ENCODE measurements around the gene TMOD3.

DNA sequence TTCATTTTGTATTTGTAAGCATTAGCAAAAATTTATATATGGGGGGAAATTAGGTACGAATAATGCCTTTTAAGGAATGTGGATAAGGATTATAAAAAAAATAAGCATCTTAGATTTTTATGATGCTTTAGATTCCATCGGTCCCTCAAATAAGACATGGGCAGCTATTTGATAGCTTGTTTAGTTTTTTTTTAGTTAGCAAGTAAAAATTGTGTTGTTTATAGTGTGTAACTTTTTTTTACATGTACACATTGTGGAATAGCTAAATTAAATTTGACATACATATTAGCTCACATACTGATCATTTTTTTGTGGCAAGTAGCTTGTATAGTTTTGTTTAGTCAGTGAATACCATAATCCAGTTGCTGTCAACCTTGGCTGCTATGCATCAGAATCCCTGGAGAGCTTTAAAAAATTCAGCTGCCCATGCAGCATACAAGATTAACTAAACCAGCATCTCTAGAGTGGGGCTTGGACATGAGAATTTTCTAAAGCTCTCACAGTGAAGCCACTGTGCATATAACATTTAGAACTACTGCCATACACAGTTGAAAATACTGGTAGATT is 53.9 kb downstream of the TMOD3 start:
- TF ChIP-seq, protein P1, sequence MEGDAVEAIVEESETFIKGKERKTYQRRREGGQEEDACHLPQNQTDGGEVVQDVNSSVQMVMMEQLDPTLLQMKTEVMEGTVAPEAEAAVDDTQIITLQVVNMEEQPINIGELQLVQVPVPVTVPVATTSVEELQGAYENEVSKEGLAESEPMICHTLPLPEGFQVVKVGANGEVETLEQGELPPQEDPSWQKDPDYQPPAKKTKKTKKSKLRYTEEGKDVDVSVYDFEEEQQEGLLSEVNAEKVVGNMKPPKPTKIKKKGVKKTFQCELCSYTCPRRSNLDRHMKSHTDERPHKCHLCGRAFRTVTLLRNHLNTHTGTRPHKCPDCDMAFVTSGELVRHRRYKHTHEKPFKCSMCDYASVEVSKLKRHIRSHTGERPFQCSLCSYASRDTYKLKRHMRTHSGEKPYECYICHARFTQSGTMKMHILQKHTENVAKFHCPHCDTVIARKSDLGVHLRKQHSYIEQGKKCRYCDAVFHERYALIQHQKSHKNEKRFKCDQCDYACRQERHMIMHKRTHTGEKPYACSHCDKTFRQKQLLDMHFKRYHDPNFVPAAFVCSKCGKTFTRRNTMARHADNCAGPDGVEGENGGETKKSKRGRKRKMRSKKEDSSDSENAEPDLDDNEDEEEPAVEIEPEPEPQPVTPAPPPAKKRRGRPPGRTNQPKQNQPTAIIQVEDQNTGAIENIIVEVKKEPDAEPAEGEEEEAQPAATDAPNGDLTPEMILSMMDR (IDR thresholded peaks at IDR 0.05; ENCODE audit: insufficient read depth, low read length, poor library complexity, severe bottlenecking), result no peak
- TF ChIP-seq EZH2phosphoT487 (conservative IDR thresholded peaks at IDR 0.05; ENCODE audit: low read length), result no peak

Data from SU-DHL-6 (cell line).